Tibial nerve (tissue), 4 donors: ENCODE data around the gene AHRR.

ENCODE experiments used
- EP300 ChIP-seq, 2 donors: sonication (generic); formaldehyde crosslinking; IDR thresholded peaks; one replicate each; pipeline ENCODE4 v1.6.1; 2017; ENCODE audit warnings: antibody characterized with exemption in 2 of 2, mild to moderate bottlenecking in 1 of 2
- TF ChIP-seq, protein P1 (sequence below), 5 experiments: fragments of 200-600 bp in 3 of 5; fragments of 450-650 bp in 2 of 5; sonication (generic) in 3 of 5; IDR thresholded peaks; one replicate each; pipeline ENCODE4 v1.5.1; 2016 to 2019; ENCODE audit warnings: antibody characterized with exemption in 5 of 5, mild to moderate bottlenecking in 3 of 5, moderate library complexity in 2 of 5

GRCh38 chr5:457195-457961 is 135.9 kb downstream of the AHRR start:
- TF ChIP-seq, protein P1, sequence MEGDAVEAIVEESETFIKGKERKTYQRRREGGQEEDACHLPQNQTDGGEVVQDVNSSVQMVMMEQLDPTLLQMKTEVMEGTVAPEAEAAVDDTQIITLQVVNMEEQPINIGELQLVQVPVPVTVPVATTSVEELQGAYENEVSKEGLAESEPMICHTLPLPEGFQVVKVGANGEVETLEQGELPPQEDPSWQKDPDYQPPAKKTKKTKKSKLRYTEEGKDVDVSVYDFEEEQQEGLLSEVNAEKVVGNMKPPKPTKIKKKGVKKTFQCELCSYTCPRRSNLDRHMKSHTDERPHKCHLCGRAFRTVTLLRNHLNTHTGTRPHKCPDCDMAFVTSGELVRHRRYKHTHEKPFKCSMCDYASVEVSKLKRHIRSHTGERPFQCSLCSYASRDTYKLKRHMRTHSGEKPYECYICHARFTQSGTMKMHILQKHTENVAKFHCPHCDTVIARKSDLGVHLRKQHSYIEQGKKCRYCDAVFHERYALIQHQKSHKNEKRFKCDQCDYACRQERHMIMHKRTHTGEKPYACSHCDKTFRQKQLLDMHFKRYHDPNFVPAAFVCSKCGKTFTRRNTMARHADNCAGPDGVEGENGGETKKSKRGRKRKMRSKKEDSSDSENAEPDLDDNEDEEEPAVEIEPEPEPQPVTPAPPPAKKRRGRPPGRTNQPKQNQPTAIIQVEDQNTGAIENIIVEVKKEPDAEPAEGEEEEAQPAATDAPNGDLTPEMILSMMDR (IDR thresholded peaks at IDR 0.05), result no peak
- no peak for TF ChIP-seq EP300 (IDR thresholded peaks at IDR 0.05)
